ENCODE data around the gene GRB10. TPM values are rescaled to one million over a fixed set of nuclear protein-coding genes. Genes with fewer than 3 reads are reported as not detected.

The GRB10 gene
- total RNA-seq, 1 donor from 2014 or later, result 93.0 TPM

- H3K4me3 Mint-ChIP-seq, result no peak overlapping the region
- H3K4me1 Mint-ChIP-seq, result peaks cover 17% of the 10 kb centered on the region
- no peak for DNase-seq (ENCODE audit: low read depth, low spot score)
- no peak overlapping the region for H3K27ac Mint-ChIP-seq (ENCODE audit: unreplicated experiment)
- no peaks in the 10 kb centered on the region for H3K27me3 Mint-ChIP-seq (ENCODE audit: low read depth)
- no peaks in the 10 kb centered on the region for H3K9me3 Mint-ChIP-seq
- TF ChIP-seq CTCF (conservative IDR thresholded peaks at IDR 0.05), result no peak
- peaks cover 3% of the 10 kb centered on the region for H3K36me3 Mint-ChIP-seq (ENCODE audit: low read depth)
Measured at GRCh38 chr7:50625360-50625759, 157.3 kb downstream of the GRB10 start.

GRCh38 chr7:50622821-50623220, 159.9 kb downstream of the GRB10 start:
- Mint-ChIP-seq H3K9me3 (no peaks in the 10 kb centered on the region), H3K27ac (ENCODE audit: unreplicated experiment) (no peak overlapping the region), H3K27me3 (ENCODE audit: low read depth) (no peaks in the 10 kb centered on the region), H3K4me1 (peaks cover 5% of the 10 kb centered on the region), H3K4me3 (no peak overlapping the region), H3K36me3 (ENCODE audit: low read depth) (peaks cover 3% of the 10 kb centered on the region)
- TF ChIP-seq CTCF (conservative IDR thresholded peaks at IDR 0.05), result no peak
- DNase-seq (ENCODE audit: low read depth, low spot score), result no peak

- Mint-ChIP-seq H3K4me3 (no peak overlapping the region), H3K27me3 (ENCODE audit: low read depth) (no peaks in the 10 kb centered on the region), H3K36me3 (ENCODE audit: low read depth) (peaks cover 3% of the 10 kb centered on the region)
Measured at GRCh38 chr7:50621973-50622490, 160.7 kb downstream of the GRB10 start.

GRCh38 chr7:50621206-50621605, 161.5 kb downstream of the GRB10 start:
- Mint-ChIP-seq H3K9me3 (no peaks in the 10 kb centered on the region), H3K4me3 (no peak overlapping the region), H3K27me3 (ENCODE audit: low read depth) (no peaks in the 10 kb centered on the region), H3K36me3 (ENCODE audit: low read depth) (peaks cover 3% of the 10 kb centered on the region), H3K4me1 (peaks cover 4% of the 10 kb centered on the region), H3K27ac (ENCODE audit: unreplicated experiment) (no peak overlapping the region)
- TF ChIP-seq CTCF (conservative IDR thresholded peaks at IDR 0.05), result no peak
- no peak for DNase-seq (ENCODE audit: low read depth, low spot score)

More at GRCh38 chr7:50621973-50622490, 160.7 kb downstream of the GRB10 start:
- no peak for TF ChIP-seq CTCF (conservative IDR thresholded peaks at IDR 0.05)
- DNase-seq (ENCODE audit: low read depth, low spot score), result no peak
- Mint-ChIP-seq H3K9me3 (no peaks in the 10 kb centered on the region), H3K27ac (ENCODE audit: unreplicated experiment) (no peak overlapping the region), H3K4me1 (peaks cover 4% of the 10 kb centered on the region)

- H3K27ac Mint-ChIP-seq (ENCODE audit: unreplicated experiment), result no peak overlapping the region
- no peaks in the 10 kb centered on the region for H3K9me3 Mint-ChIP-seq
- peaks cover 4% of the 10 kb centered on the region for H3K4me1 Mint-ChIP-seq
Measured at GRCh38 chr7:50620433-50620832, 162.3 kb downstream of the GRB10 start.

More at GRCh38 chr7:50620433-50620832, 162.3 kb downstream of the GRB10 start:
- Mint-ChIP-seq H3K4me3 (no peak overlapping the region), H3K27me3 (ENCODE audit: low read depth) (no peaks in the 10 kb centered on the region), H3K36me3 (ENCODE audit: low read depth) (peaks cover 2% of the 10 kb centered on the region)
- TF ChIP-seq CTCF (conservative IDR thresholded peaks at IDR 0.05), result no peak
- DNase-seq (ENCODE audit: low read depth, low spot score), result no peak

All from neural crest cell (in vitro differentiated cells).